ENCODE data around the gene XYLT2. TPM values are rescaled to one million over a fixed set of nuclear protein-coding genes. Genes with fewer than 3 reads are reported as not detected.

The XYLT2 gene
- total and polyA plus RNA-seq, 2 of the 13 experiments (the other 11 are each of a cell fraction or from before 2014, with no cell fraction given): 17.0 to 22.1 TPM

GRCh38 chr17:50394711-50395110, 48.8 kb downstream of the XYLT2 start:
- H3K36me3 ChIP-seq (replicated peaks in 1 of 2; ENCODE audit: control insufficient read depth in 1 of 2, insufficient read depth in 2 of 2, low read length in 2 of 2): peaks cover 35 to 50% of the 10 kb centered on the region in 2 experiments
- no TSS peak for BruUV-seq (replicated peaks)
- no peak overlapping the region for H3K27ac ChIP-seq (ENCODE audit: extremely low read length, insufficient read depth, low read length)
- no peak for TF ChIP-seq ZNF382 (CRISPR knock-in tag; IDR thresholded peaks at IDR 0.05; ENCODE audit: borderline replicate concordance)
- no peak for TF ChIP-seq ZBTB25 (CRISPR knock-in tag; IDR thresholded peaks at IDR 0.05)
- no peak for TF ChIP-seq U2AF2 (IDR thresholded peaks at IDR 0.05; ENCODE audit: low read depth, low read length)
- TF ChIP-seq ZFP1 (CRISPR knock-in tag; IDR thresholded peaks at IDR 0.05): no peak
- TF ChIP-seq HDAC6 (IDR thresholded peaks at IDR 0.05; ENCODE audit: low read depth, low read length): no peak
- TF ChIP-seq NFE2 (CRISPR knock-in tag; IDR thresholded peaks at IDR 0.05): no peak
- no peak for TF ChIP-seq NFKBIZ (CRISPR knock-in tag; IDR thresholded peaks at IDR 0.05)
- TF ChIP-seq PHF5A (CRISPR knock-in tag; IDR thresholded peaks at IDR 0.05; ENCODE audit: low read depth, unreplicated experiment): no peak
- no peak for TF ChIP-seq ZFX (CRISPR knock-in tag; IDR thresholded peaks at IDR 0.05; ENCODE audit: low read depth)
- TF ChIP-seq CREM (IDR thresholded peaks at IDR 0.05): no peak
- TF ChIP-seq CREM (CRISPR knock-in tag; IDR thresholded peaks at IDR 0.05): no peak
- H3K9me3 ChIP-seq (ENCODE audit: low read length): peaks cover 4% of the 10 kb centered on the region; the same call in 1 of the 2 replicates
- no peak overlapping the region for H2AFZ ChIP-seq (ENCODE audit: low read length)
- H3K4me1 ChIP-seq (ENCODE audit: insufficient read depth, low read length): peaks cover 27% of the 10 kb centered on the region
- intact Hi-C loops (cut with micrococcal nuclease; ENCODE audit: unreplicated experiment): no loop called here
- H3K9ac ChIP-seq (ENCODE audit: insufficient read depth, low read depth, low read length): 0 out of 2 replicates have a peak overlapping the region, but pooled peaks have one; percentile 9
- in situ Hi-C loops (cut with HindIII; ENCODE audit: extremely low pct_ligation_motif_present, low pct_unique_long_range_greater_than_20kb): loop anchor here (5.0 kb wide), 1 partner anchor 83 kb away; the partner anchor contains the start of gene RSAD1
- peak; percentile 37 for FAIRE-seq
- CTCF ChIA-PET (ENCODE audit: low intra/inter-chr PET ratio, low total read pairs): no interaction called here
- H3K4me3 ChIP-seq (replicated peaks in 1 of 3; ENCODE audit: insufficient read depth in 1 of 3, low read depth in 2 of 3, low read length in 3 of 3): no peak overlapping the region
- H4K20me1 ChIP-seq (ENCODE audit: insufficient read depth, low read length): peaks cover 15% of the 10 kb centered on the region; the same call in 1 of the 2 replicates
- DNase-seq (ENCODE audit: low spot score): no peak
- POLR2A ChIA-PET: no interaction called here
- peaks cover 47% of the 10 kb centered on the region for H3K79me2 ChIP-seq (ENCODE audit: insufficient read depth, low read length)
- WGBS (ENCODE audit: low lambda C conversion rate): 81% methylated on average over 3 of the region's 3 CpGs
- H3K4me2 ChIP-seq (ENCODE audit: low read depth, low read length): peak overlapping the region; percentile 95
- H3K27me3 ChIP-seq (ENCODE audit: control insufficient read depth in 1 of 2, insufficient read depth in 2 of 2, low read length in 2 of 2): peaks cover 0 to 3% of the 10 kb centered on the region in 2 experiments; a peak in 1 of 5 replicates
- no peak for ATAC-seq

All from HepG2 (cell line).